HUES48 (cell line): ENCODE results near the gene SAMD4A.

Experiments
- H3K27ac ChIP-seq: one replicate; pipeline ENCODE4 v1.7.0; 2013; ENCODE audit warnings: low read depth, low read length, inconsistent platforms
- H3K27me3 ChIP-seq: 2 replicates; pipeline ENCODE4 v1.6.1; 2013; ENCODE audit warnings: mild to moderate bottlenecking, low read length; ENCODE audit not compliant: control insufficient read depth, insufficient read depth
- H3K36me3 ChIP-seq: 2 replicates; pipeline ENCODE4 v1.6.1; 2013; ENCODE audit warnings: low read length; ENCODE audit not compliant: control insufficient read depth, insufficient read depth
- H3K4me1 ChIP-seq: 2 replicates; pipeline ENCODE4 v1.6.1; 2013; ENCODE audit warnings: mild to moderate bottlenecking, low read length; ENCODE audit not compliant: control insufficient read depth, insufficient read depth
- H3K4me3 ChIP-seq: 2 replicates; pipeline ENCODE4 v1.5.1; 2013; ENCODE audit warnings: mild to moderate bottlenecking, low read depth, low read length
- H3K9ac ChIP-seq: 2 replicates; pipeline ENCODE4 v1.6.1; 2013; ENCODE audit warnings: mild to moderate bottlenecking, low read depth, low read length, moderate library complexity
- H3K9me3 ChIP-seq: 2 replicates; pipeline ENCODE4 v1.6.1; 2013; ENCODE audit warnings: low read length; ENCODE audit not compliant: control insufficient read depth, insufficient read depth

The SAMD4A gene

GRCh38 chr14:54836231-54836630, 269.3 kb downstream of the SAMD4A start:
- Histone ChIP-seq H3K27ac (no peak overlapping the region), H3K27me3 (no peaks in the 10 kb centered on the region), H3K9me3 (no peaks in the 10 kb centered on the region), H3K36me3 (no peaks in the 10 kb centered on the region), H3K9ac (no peak overlapping the region), H3K4me1 (peaks cover under 1% of the 10 kb centered on the region; the same call in 1 of the 2 replicates), H3K4me3 (no peak overlapping the region)

DNA sequence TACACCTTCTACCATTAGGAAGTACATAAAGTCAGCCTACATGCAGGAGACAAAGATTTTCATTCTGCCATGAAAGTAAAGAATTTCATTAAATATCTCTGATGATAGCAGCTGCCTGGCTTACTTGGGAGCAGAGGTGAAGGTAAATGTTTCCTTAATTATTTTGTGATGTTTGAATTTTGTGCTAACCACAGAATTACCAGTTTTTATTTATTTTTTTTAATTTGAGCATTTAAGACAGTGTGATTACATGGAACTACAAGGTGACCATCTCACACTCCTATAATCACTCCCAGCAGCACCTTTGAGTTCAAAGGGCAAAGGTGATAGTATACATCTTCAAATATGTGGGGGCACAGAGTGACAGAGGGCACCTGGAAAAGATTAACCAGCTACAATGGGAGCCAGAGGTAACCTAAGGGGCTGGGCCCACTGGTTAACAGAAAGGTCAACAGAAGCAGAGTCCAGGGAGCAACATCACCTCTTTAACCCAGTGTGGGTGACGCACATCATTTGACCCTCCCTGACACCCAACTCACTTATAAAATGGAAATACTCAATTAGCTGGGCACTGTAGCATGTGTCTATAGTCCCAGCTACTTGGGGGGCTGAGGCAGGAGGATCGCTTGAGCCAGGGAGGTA, 270.7 kb downstream of the SAMD4A start:
- peaks cover 7% of the 10 kb centered on the region; the same call in 1 of the 2 replicates for H3K4me1 ChIP-seq
- no peaks in the 10 kb centered on the region for H3K27me3 ChIP-seq
- no peak overlapping the region for H3K4me3 ChIP-seq
- H3K27ac ChIP-seq = no peak overlapping the region
- no peak overlapping the region for H3K9ac ChIP-seq
- H3K36me3 ChIP-seq = no peaks in the 10 kb centered on the region
- no peaks in the 10 kb centered on the region for H3K9me3 ChIP-seq

GRCh38 chr14:54838931-54839512, 272.1 kb downstream of the SAMD4A start:
- no peaks in the 10 kb centered on the region for H3K9me3 ChIP-seq
- no peak overlapping the region for H3K4me3 ChIP-seq
- peaks cover 7% of the 10 kb centered on the region; the same call in 1 of the 2 replicates for H3K4me1 ChIP-seq
- no peak overlapping the region for H3K9ac ChIP-seq
- no peaks in the 10 kb centered on the region for H3K27me3 ChIP-seq
- no peaks in the 10 kb centered on the region for H3K36me3 ChIP-seq
- H3K27ac ChIP-seq = no peak overlapping the region

DNA sequence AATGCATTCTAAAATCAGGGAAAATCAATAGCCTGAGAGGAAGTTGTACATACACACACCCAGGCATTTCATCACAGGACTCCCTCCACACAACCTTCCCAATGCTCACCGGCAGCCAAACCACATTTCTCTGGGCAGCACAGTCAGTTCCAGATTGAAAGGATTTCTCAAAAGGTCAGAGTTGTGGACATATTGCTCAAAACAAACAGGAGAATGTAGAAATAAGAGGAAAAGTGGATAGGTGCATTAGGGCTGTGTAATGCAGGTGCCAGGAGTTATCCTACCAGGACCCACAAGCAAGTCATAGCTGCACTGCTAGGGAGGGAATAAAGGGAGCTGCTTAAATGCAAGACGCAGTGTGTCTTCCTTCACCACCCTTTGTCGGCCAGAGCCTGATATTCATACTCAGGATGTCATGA, 272.8 kb downstream of the SAMD4A start:
- H3K27me3 ChIP-seq = no peaks in the 10 kb centered on the region
- no peaks in the 10 kb centered on the region for H3K36me3 ChIP-seq
- no peak overlapping the region for H3K9ac ChIP-seq
- H3K9me3 ChIP-seq = no peaks in the 10 kb centered on the region
- no peak overlapping the region for H3K27ac ChIP-seq
- H3K4me3 ChIP-seq = no peak overlapping the region
- peaks cover 7% of the 10 kb centered on the region; the same call in 1 of the 2 replicates for H3K4me1 ChIP-seq

DNA sequence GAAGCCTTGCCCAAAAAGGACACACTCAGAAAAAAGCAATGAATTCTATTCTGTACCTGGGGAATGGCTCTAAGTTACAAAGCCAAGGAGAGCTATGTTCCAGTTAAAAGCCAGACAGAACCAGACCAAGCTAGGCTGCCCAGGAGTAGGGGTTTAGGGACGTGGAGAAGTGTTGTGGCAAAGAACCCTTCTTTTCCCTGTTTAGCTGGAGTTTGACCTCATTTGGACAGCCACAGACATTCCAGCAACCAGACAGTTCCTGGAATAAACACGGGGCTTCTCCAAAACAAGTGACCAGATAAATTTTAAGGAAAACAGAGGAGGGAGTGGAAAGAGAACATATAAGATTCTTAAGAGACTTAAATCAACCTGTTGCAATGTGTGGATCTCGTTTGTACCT, 273.4 kb downstream of the SAMD4A start:
- H3K9me3 ChIP-seq = no peaks in the 10 kb centered on the region
- no peak overlapping the region for H3K9ac ChIP-seq
- no peaks in the 10 kb centered on the region for H3K27me3 ChIP-seq
- H3K4me3 ChIP-seq = no peak overlapping the region
- no peaks in the 10 kb centered on the region for H3K36me3 ChIP-seq
- peaks cover 7% of the 10 kb centered on the region; the same call in 1 of the 2 replicates for H3K4me1 ChIP-seq
- H3K27ac ChIP-seq = no peak overlapping the region

DNA sequence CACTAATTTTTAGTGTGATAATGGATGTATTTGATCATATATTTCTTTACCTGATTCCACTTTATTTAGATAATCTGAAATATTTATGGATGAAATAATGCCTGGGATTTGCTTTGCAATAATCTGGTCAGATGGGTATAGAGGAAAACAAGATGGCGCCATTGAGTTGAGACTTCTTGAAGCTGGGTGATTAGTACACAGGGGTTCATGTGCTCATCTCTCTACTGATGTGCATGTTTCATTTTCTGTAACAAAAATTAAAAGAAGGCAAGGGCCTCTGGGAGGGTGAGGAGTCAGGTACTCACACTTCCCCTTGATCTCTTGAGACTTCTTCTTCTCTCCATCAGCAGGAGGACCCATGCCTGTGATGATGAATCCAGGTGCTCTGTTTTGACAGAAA, 273.9 kb downstream of the SAMD4A start:
- Histone ChIP-seq H3K9me3 (no peaks in the 10 kb centered on the region), H3K4me3 (no peak overlapping the region), H3K27me3 (no peaks in the 10 kb centered on the region), H3K4me1 (peaks cover 7% of the 10 kb centered on the region; the same call in 1 of the 2 replicates), H3K9ac (no peak overlapping the region), H3K36me3 (no peaks in the 10 kb centered on the region), H3K27ac (no peak overlapping the region)
